ENCODE data around the gene SLC32A1. TPM values are rescaled to one million over a fixed set of nuclear protein-coding genes. Genes with fewer than 3 reads are reported as not detected.

The SLC32A1 gene
- total RNA-seq, 1 donor from 2014 or later, result not detected

- H3K4me3 ChIP-seq (ENCODE audit: low read depth, low read length), result no peak overlapping the region
- no peak for DNase-seq (ENCODE audit: low read depth)
- TF ChIP-seq CTCF (conservative IDR thresholded peaks at IDR 0.05; ENCODE audit: low read depth, low read length), result no peak
Measured at GRCh38 chr20:38770546-38770945, 46.3 kb downstream of the SLC32A1 start.

- no peak for TF ChIP-seq CTCF (conservative IDR thresholded peaks at IDR 0.05; ENCODE audit: low read depth, low read length)
- no peak for DNase-seq (ENCODE audit: low read depth)
- H3K4me3 ChIP-seq (ENCODE audit: low read depth, low read length), result no peak overlapping the region
Measured at GRCh38 chr20:38770970-38771369, 46.7 kb downstream of the SLC32A1 start.

- no peak for DNase-seq (ENCODE audit: low read depth)
- no peak for TF ChIP-seq CTCF (conservative IDR thresholded peaks at IDR 0.05; ENCODE audit: low read depth, low read length)
- H3K4me3 ChIP-seq (ENCODE audit: low read depth, low read length), result no peak overlapping the region
Measured at GRCh38 chr20:38771621-38772020, 47.3 kb downstream of the SLC32A1 start.

GRCh38 chr20:38774167-38774566, 49.9 kb downstream of the SLC32A1 start:
- H3K4me3 ChIP-seq (ENCODE audit: low read depth, low read length), result no peak overlapping the region
- DNase-seq (ENCODE audit: low read depth), result no peak
- no peak for TF ChIP-seq CTCF (conservative IDR thresholded peaks at IDR 0.05; ENCODE audit: low read depth, low read length)

GRCh38 chr20:38776363-38776762, 52.1 kb downstream of the SLC32A1 start:
- H3K4me3 ChIP-seq (ENCODE audit: low read depth, low read length), result no peak overlapping the region
- DNase-seq (ENCODE audit: low read depth), result no peak
- TF ChIP-seq CTCF (conservative IDR thresholded peaks at IDR 0.05; ENCODE audit: low read depth, low read length), result no peak

Other genes starting within 250 kb of the SLC32A1 start
- gene ADIG, start 143.3 kb upstream of the SLC32A1 start, total RNA-seq, result not detected in 2 replicates
- 1.7 and 5.6 TPM in 2 replicates for gene ARHGAP40, start 122.7 kb upstream of the SLC32A1 start, total RNA-seq
- 9.8 and 10.0 TPM in 2 replicates for gene ACTR5, start 24.0 kb downstream of the SLC32A1 start, total RNA-seq
- gene PPP1R16B, start 81.2 kb downstream of the SLC32A1 start, total RNA-seq, result not detected in 2 replicates
- gene FAM83D, start 201.9 kb downstream of the SLC32A1 start, total RNA-seq, result 56.7 and 72.8 TPM in 2 replicates
- 6.1 and 13.8 TPM in 2 replicates for gene DHX35, start 237.9 kb downstream of the SLC32A1 start, total RNA-seq